Smooth muscle cell of trachea (primary cell): ENCODE measurements around the gene C11orf98. TPM values are rescaled to one million over a fixed set of nuclear protein-coding genes. Genes with fewer than 3 reads are reported as not detected.

Experiments
- total RNA-seq: library from RNA; depleted of rRNA; stranded (reverse); fragments of >200 nt; gene quantifications from 2 replicates; pipeline ENCODE4 v1.2.1, GENCODE V29; 2014

The C11orf98 gene
- 22.5 and 25.9 TPM in 2 replicates for total RNA-seq

GRCh38 chr11:62665075-62665598 is at the start of gene C11orf98, which contains the start of gene CSKMT:
Gene C11orf98, minus strand, starts transcription at chr11:62665210. Its CDS starts 41 bp downstream, at chr11:62665169.
Gene CSKMT, plus strand, starts transcription at chr11:62665312. Its CDS starts 568 bp downstream, at chr11:62665880.

DNA sequence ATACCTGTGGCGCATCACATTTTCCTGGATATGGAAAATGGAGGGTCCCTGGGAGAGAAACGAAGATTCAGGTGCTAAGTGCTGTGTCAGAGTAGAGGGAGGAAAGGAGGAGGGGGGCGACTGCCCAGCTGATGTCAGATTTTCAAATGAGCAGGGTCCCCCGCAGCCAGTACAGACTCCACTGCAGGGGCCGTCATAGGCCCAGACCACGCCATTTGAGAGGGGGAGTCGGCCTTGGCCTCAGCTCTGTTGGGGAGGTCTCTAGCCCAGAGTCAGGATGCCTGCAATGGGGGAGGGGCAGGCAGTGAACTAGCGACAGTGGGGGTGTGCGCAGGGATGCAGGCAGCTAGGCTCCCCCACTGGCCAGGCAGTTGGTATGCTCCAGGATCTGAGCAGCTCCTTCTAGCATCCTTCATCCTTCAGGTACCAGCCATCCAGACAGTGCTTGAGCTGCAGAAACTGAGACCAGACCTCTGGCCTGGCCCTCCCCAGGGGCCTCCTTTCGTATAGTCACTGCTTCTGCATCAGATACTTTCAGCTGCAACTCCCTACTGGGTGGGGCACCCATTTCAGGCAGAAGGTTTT is 42.4 kb upstream of the C11orf98 start, which contains the start of the genes BSCL2 and GNG3:
BSCL2 (minus strand) TSS at position 148 of the 585 bp plus-strand sequence. CDS start 229 bp downstream, outside the sequence.
GNG3 (plus strand) TSS at position 400 of the 585 bp plus-strand sequence. CDS start 620 bp downstream, outside the sequence.

GRCh38 chr11:62689421-62690183 is 24.6 kb upstream of the C11orf98 start, which contains the start of gene LRRN4CL:
Gene LRRN4CL, minus strand, starts transcription at chr11:62689530. Its CDS starts 1,022 bp downstream, at chr11:62688508.

GRCh38 chr11:62678770-62679696 is 14.0 kb upstream of the C11orf98 start, which contains the start of gene UBXN1:
Gene UBXN1, minus strand, starts transcription at chr11:62679073. Its CDS starts 150 bp downstream, at chr11:62678923.

GRCh38 chr11:62671608-62672389 is 6.8 kb upstream of the C11orf98 start, which contains the start of the genes LBHD1 and UQCC3:
Gene LBHD1, minus strand, starts transcription at chr11:62672267. Its CDS starts 2,236 bp downstream, at chr11:62670031.
Gene UQCC3, plus strand, starts transcription at chr11:62671673. Its CDS starts 73 bp downstream, at chr11:62671746.

DNA sequence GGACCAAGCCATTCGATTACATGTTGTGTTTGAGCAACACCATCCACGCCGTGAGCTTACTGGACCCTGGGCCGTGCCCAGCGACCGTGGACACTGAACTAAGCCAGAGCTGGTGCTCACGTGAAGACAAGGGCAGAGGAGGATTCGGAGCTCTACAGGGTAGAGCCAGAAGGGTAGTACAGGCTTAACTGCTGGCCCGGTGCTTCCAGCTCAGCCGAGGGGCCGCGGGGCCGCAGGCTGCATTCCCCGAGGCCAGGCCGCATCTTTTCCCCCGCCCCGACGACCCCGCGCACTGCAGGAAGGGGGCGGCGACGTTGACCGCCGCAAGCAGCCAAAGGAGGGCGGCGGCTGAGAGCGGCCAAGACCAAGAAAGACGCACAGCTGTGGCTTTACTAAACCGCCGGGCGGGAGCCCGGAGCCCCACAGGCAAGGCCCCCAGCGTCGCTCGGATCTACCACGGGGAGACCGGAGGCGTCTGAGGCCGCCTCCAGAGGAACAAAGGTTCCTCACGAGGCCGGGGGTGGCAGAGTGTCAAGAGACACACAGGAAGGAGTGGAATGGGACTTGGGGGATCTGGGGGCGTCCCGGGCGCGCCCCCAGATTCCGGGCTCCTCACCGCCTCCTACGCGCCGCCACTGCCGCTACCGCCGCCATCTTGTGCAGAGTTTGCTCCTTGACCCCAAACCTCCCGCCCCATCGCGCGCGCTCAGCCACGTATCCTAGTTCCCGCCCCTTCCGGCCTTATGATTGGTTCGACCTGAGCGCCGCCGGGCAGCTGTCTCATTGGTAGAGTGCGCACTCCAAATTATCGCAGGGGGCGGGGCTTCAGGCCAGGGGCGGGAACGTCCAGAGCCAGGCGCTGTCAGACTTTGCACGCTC is 18.8 kb downstream of the C11orf98 start, which contains the start of gene GANAB:
GANAB (minus strand) TSS at position 668 of the 879 bp plus-strand sequence; CDS start at position 654, 14 bp downstream.

GRCh38 chr11:62621567-62622470 is 43.2 kb downstream of the C11orf98 start, which contains the start of gene B3GAT3:
Gene B3GAT3, minus strand, starts transcription at chr11:62621986. Its CDS starts 39 bp downstream, at chr11:62621947.

Other genes starting within 250 kb of the C11orf98 start
- not detected in 2 replicates for gene SCGB1A1, start 246.2 kb downstream of the C11orf98 start, total RNA-seq
- gene AHNAK, start 118.4 kb downstream of the C11orf98 start, total RNA-seq, result 867 and 944 TPM in 2 replicates
- 1,356 and 1,684 TPM in 2 replicates for gene EEF1G, start 91.3 kb downstream of the C11orf98 start, total RNA-seq
- gene TUT1, start 73.7 kb downstream of the C11orf98 start, total RNA-seq, result 9.7 and 13.6 TPM in 2 replicates
- 99.8 and 122 TPM in 2 replicates for gene MTA2, start 63.3 kb downstream of the C11orf98 start, total RNA-seq
- gene EML3, start 52.4 kb downstream of the C11orf98 start, total RNA-seq, result 24.0 and 33.6 TPM in 2 replicates
- gene ROM1, start 52.0 kb downstream of the C11orf98 start, total RNA-seq, result 3.9 and 4.6 TPM in 2 replicates
- gene B3GAT3, start 43.2 kb downstream of the C11orf98 start, total RNA-seq, result 26.5 and 48.8 TPM in 2 replicates
- gene GANAB, start 18.6 kb downstream of the C11orf98 start, total RNA-seq, result 339 and 341 TPM in 2 replicates
- 26.2 and 41.0 TPM in 2 replicates for gene INTS5, start 11.9 kb downstream of the C11orf98 start, total RNA-seq
- 5.2 and 7.8 TPM in 2 replicates for gene CSKMT, start 102 bp upstream of the C11orf98 start, total RNA-seq
- gene UQCC3, start 6.5 kb upstream of the C11orf98 start, total RNA-seq, result 6.9 and 8.7 TPM in 2 replicates
- 4.3 and 6.1 TPM in 2 replicates for gene LBHD1, start 7.1 kb upstream of the C11orf98 start, total RNA-seq
- gene UBXN1, start 13.9 kb upstream of the C11orf98 start, total RNA-seq, result 118 and 157 TPM in 2 replicates
- 68.9 and 89.6 TPM in 2 replicates for gene LRRN4CL, start 24.3 kb upstream of the C11orf98 start, total RNA-seq
- gene BSCL2, start 42.2 kb upstream of the C11orf98 start, total RNA-seq, result 49.5 and 76.3 TPM in 2 replicates
- 0.17 TPM in 1 of 2 replicates, not detected in the other for gene GNG3, start 42.5 kb upstream of the C11orf98 start, total RNA-seq
- gene HNRNPUL2, start 62.2 kb upstream of the C11orf98 start, total RNA-seq, result 9.6 and 18.3 TPM in 2 replicates
- 33.1 and 36.9 TPM in 2 replicates for gene TTC9C, start 63.3 kb upstream of the C11orf98 start, total RNA-seq
- 14.1 and 17.4 TPM in 2 replicates for gene ZBTB3, start 89.0 kb upstream of the C11orf98 start, total RNA-seq
- gene POLR2G, start 96.4 kb upstream of the C11orf98 start, total RNA-seq, result 41.0 and 73.6 TPM in 2 replicates
- 26.3 and 27.2 TPM in 2 replicates for gene TAF6L, start 106.2 kb upstream of the C11orf98 start, total RNA-seq
- 40.7 and 52.1 TPM in 2 replicates for gene TMEM179B, start 122.2 kb upstream of the C11orf98 start, total RNA-seq
- 14.7 and 19.0 TPM in 2 replicates for gene TMEM223, start 126.8 kb upstream of the C11orf98 start, total RNA-seq
- gene NXF1, start 140.2 kb upstream of the C11orf98 start, total RNA-seq, result 23.7 and 30.3 TPM in 2 replicates
- 47.5 and 48.1 TPM in 2 replicates for gene STX5, start 166.8 kb upstream of the C11orf98 start, total RNA-seq
- not detected in 2 replicates for gene TEX54, start 167.6 kb upstream of the C11orf98 start, total RNA-seq
- gene WDR74, start 174.4 kb upstream of the C11orf98 start, total RNA-seq, result 26.3 and 48.0 TPM in 2 replicates
- 172 and 241 TPM in 2 replicates for gene SLC3A2, start 215.7 kb upstream of the C11orf98 start, total RNA-seq